HG02571 (cell line): ENCODE results near the gene PRPH.
"Not testable (repeated sequence)": the region's sequence is repeated elsewhere in the genome, so short reads cannot be mapped to it uniquely, and the experiment has no call there.

Source experiments
- ATAC-seq: cut with Tn5 transposase; IDR thresholded peaks from one replicate; pipeline ENCODE4 v1.9.1; 2021; ENCODE audit warnings: mild to moderate bottlenecking, moderate library complexity; ENCODE audit not compliant: unreplicated experiment

PRPH gene

DNA sequence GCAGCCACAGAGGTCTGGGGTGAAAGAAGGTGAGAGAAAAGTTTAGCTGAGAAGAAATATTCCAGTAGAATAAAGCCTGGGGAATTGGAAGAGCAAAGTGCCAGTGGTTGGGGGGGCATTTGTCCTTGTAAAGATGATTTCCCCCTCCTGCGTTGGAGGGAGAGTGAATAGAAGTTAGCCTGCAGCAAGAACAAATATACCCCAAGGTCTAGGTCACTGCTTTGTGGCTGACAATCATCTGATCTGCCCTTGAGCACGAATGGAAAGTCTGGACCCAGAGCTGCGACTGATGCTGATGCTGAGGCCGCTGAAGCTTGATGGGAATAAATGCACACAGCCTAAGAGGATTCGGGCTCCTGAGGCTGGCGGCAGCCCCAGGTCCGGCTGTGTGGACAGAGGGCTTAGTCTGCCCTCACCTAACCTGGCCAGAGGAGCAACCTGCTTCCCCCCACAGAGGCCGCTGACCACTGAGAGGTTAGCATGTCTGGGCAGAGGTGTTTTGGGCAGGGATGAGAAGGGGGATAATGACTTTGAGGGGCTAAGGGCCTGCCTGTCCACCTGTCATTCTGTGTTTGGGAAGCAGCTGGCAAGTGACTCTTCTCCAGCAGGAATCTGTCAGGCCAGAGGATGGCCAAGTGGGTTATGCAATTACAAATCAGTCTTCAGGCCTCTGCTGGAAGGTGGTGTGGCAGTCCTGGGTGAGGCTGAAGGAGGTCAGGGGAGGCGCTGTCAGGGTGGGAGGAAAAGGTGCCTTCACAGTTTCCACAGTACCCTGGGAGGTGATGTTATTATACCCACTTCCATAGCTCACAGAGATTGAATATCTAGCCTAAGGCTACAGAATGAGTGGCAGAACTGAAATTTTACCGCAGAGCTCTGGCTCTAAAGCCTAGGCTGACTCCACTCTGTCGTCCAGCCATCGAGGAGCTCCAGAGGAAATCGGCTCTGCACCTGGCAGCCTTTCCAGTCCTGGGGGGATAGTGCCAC is 18.4 kb upstream of the PRPH start:
- no peak for ATAC-seq

DNA sequence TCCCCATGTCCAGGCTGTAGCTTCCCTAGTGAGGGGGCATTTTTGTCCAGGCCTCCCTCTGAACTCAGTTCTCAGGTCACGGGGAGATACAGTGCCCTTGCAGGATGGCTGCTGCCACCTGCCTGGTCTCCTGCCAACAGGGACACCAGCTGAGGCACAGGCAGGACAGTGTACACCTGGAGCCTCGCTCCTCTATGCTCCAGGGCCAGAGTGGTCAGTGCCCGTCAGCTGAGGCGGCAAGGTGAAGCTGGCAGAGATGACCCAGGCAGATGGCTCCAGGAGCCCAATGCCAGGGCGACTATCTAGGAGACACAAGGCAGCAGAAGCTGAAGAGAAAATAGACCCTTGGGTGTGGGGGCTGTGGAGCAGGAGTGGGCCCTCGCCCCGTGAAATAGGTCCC is 17.5 kb upstream of the PRPH start:
- no peak for ATAC-seq

GRCh38 chr12:49279706-49280159 is 15.2 kb upstream of the PRPH start:
- ATAC-seq = no peak

GRCh38 chr12:49280545-49280944 is 14.4 kb upstream of the PRPH start:
- ATAC-seq = not testable (repeated sequence)

DNA sequence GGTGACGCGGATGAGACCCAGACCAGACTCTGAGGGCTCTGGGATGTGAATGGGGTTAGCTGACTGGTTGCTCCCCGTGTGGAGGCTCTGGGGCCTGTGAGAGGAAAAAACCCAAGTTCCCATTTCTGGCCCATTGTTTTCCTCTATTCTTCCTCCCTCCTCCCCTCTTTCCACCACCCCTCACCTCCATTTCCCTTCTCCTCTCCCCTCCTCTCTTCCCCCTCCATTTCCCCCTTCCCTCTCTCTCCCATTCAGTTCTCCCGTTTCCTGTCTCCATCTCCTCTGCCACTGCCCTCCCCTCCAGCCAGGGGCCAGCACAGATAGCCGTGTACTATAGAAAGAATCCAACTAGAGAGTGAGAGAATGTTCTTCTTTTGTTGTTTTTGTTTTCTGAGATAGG is 12.6 kb upstream of the PRPH start:
- ATAC-seq = no peak

DNA sequence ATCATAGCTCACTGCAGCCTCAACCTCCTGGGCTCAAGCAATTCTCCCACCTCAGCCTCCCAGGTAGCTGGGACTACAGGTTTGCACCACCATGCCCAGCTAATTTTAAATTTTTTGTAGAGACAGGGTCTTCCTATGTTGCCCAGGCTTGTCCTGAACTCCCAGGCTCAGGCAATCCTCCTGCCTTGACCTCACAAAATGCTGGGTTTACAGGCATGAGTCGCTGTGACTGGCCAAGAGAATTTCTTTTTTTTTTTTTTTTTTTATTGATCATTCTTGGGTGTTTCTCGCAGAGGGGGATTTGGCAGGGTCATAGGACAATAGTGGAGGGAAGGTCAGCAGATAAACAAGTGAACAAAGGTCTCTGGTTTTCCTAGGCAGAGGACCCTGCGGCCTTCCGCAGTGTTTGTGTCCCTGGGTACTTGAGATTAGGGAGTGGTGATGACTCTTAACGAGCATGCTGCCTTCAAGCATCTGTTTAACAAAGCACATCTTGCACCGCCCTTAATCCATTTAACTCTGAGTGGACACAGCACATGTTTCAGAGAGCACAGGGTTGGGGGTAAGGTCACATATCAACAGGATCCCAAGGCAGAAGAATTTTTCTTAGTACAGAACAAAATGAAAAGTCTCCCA is 12.1 kb upstream of the PRPH start:
- ATAC-seq = not testable (repeated sequence)

DNA sequence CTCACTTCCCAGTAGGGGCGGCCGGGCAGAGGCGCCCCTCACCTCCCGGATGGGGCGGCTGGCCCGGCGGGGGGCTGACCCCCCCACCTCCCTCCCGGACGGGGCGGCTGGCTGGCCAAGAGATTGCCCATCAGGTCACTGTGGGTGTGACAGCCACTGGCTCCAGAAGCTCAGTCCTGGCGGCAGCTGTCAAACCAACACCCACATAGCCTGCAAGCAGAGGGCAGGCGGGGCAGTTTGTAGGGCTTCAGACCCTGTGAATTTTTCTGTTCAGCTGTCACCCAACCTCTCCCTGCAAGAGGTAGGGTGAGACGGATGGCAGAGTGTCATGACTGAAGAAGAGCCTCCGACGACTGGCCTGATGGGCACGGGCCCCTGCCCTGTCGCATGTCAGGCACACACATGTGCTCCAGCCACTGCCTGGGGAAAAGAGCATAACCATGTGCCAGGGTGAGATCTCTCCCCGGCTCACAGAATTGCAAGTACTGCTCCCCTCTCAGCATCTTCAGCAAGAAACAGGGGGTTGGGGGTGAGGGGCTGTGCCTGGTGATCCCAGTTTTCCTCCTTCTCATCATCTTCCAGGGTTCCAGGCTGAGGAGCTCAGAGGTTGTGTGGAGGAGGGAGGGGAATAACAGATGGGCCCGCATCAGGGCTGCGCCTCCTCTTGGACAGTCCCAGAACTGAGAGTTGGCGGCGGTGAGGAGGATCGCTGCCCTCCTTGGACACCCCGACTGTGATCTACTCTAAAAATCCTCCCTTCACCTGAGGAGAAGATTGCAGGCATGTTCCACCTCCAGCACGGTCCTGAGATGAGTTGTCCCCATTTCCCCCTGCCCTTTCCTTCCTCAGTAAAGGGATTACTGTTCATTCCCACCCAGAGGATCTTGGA is 11.2 kb upstream of the PRPH start:
- ATAC-seq = no peak

GRCh38 chr12:49284672-49285071 is 10.3 kb upstream of the PRPH start:
- no peak for ATAC-seq

- ATAC-seq = no peak
These were observed 7.1 kb upstream of the PRPH start for GRCh38 chr12:49287876-49288275.

- ATAC-seq = no peak
These were observed 6.5 kb upstream of the PRPH start for GRCh38 chr12:49288412-49288853.

GRCh38 chr12:49288922-49289555 is 5.9 kb upstream of the PRPH start:
- ATAC-seq = no peak

DNA sequence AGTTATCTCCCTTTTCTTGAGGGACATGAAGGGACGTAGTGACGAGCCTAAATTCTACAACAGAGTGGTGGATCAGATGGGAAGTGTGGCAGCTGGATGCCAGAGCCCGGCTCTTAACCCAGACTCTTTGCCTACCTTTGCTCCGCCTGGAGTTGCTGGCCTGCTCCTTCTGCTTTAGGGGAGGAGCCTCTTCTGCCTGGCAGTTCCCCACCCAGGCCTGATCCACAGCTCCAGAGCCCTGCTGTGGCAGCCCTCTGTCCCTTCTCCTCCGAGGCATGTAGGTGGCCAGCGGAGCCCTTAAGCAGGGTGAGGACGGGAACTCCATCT is 2.3 kb upstream of the PRPH start:
- no peak for ATAC-seq

- no peak for ATAC-seq
These were observed 1.6 kb upstream of the PRPH start for GRCh38 chr12:49293056-49293956.

DNA sequence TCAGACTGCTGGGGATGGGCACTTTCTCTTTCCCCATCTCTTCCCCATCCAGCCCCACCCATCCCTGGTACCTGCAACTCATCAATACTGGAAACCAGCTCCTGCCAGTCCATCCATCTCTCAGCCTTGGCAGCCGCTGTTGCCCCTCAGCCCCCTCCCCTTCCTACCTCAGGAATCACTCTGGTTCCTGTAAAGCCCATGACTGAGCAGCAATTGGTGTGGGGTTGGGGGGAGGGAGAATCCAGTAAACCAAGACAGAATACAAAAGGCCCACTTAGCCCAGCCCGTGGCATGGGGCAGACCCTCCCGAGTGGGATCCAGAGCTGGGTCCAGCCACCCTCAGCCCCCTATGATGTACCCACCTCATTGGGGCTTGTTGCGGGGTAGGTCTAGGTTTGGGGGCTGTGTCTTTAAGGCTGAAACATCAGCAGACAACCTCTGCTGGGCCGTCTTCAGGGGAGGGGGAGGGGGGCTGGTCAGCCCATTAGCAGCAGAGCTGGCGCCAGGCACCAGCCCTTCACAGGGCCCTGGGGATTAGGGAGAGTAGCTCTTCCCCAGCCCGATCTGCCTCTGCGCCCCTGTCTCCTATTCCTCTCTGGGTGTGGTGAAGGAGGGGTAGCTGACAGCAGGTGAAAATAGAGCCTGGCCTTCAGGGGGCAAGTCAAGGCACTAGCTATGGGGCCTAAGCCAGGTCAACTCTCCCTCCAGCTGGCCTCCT is 702 bp upstream of the PRPH start:
- no peak for ATAC-seq

DNA sequence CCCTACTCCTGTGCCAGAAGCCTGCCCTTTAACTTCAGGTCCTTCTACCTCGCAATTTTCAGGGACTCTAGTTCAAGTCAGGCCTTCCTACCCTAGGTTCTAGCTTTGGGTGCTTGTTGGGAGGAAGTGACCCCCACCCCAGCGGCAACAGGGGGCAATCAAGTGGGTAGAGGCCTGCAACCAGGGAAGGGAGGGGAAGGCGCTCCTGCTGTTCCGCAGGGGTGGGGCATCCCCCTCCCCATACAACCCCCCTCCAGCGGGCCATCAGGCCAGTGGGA is 204 bp upstream of the PRPH start:
- no peak for ATAC-seq

GRCh38 chr12:49296034-49296835 is 1.3 kb downstream of the PRPH start:
- ATAC-seq = no peak

- no peak for ATAC-seq
These were observed 2.1 kb downstream of the PRPH start for GRCh38 chr12:49296836-49297694.

- no peak for ATAC-seq
These were observed 2.7 kb downstream of the PRPH start for GRCh38 chr12:49297695-49298060.
